ENCODE measurements around the gene POLR1B. TPM values are rescaled to one million over a fixed set of nuclear protein-coding genes. Genes with fewer than 3 reads are reported as not detected.
"Not testable (repeated sequence)": the region's sequence is repeated elsewhere in the genome, so short reads cannot be mapped to it uniquely, and the experiment has no call there.

POLR1B gene
- total RNA-seq, 1 experiment from 2014 or later = 83.6 TPM

GRCh38 chr2:112534826-112535225 is 7.4 kb upstream of the POLR1B start:
- H3K9me3 Mint-ChIP-seq = no peaks in the 10 kb centered on the region
- H3K14ac ChIP-seq (ENCODE audit: insufficient read depth, low read length) = no peak overlapping the region
- WGBS (ENCODE audit: extremely low coverage, insufficient read length, low lambda C conversion rate) = no CpG with 5 or more reads among the region's 1 CpG

GRCh38 chr2:112536665-112537064 is 5.6 kb upstream of the POLR1B start:
- not testable (repeated sequence) for H2BK5ac ChIP-seq (ENCODE audit: insufficient read length, low read length); H2AK5ac ChIP-seq (ENCODE audit: insufficient read length, low read length); H3K9ac ChIP-seq (ENCODE audit: extremely low read depth, insufficient read length, low read length); H4K8ac ChIP-seq (replicated peaks; ENCODE audit: insufficient read length, low read depth, low read length); H3K4me1 ChIP-seq (ENCODE audit: insufficient read depth, low read length); H3K27me3 ChIP-seq (ENCODE audit: insufficient read depth, low read length); H3K56ac ChIP-seq (ENCODE audit: insufficient read length, low read depth, low read length); DNase-seq; H3K14ac ChIP-seq (ENCODE audit: insufficient read depth, low read length); H3K27ac Mint-ChIP-seq; H2AFZ ChIP-seq (ENCODE audit: low read length); H3K23ac ChIP-seq (ENCODE audit: insufficient read length, low read depth, low read length); H3K36me3 Mint-ChIP-seq (ENCODE audit: insufficient read depth in 1 of 3, low read depth in 3 of 3); H2BK15ac ChIP-seq (ENCODE audit: low read depth, low read length); H2BK20ac ChIP-seq (ENCODE audit: low read depth, low read length, poor library complexity, severe bottlenecking); H4K5ac ChIP-seq (ENCODE audit: insufficient read length, low read depth, low read length); H3K4me2 ChIP-seq (ENCODE audit: insufficient read depth, insufficient read length, low read length); H4K91ac ChIP-seq (ENCODE audit: insufficient read length, low read depth, low read length); H2BK12ac ChIP-seq (ENCODE audit: insufficient read length, low read depth, low read length); H3T11ph ChIP-seq (ENCODE audit: low read length); H3K9me3 Mint-ChIP-seq; H3K27ac ChIP-seq (ENCODE audit: insufficient read length, low read depth, low read length); H3K79me2 ChIP-seq (ENCODE audit: insufficient read depth, low read length); H2BK120ac ChIP-seq (ENCODE audit: low read depth, low read length, poor library complexity, severe bottlenecking); H3K9me3 ChIP-seq (ENCODE audit: control insufficient read depth, low read depth, low read length); H3K27me3 Mint-ChIP-seq (ENCODE audit: low read depth); H3K4ac ChIP-seq (ENCODE audit: low read depth, low read length); H4K20me1 ChIP-seq (ENCODE audit: control insufficient read depth, insufficient read depth, insufficient read length); H3K18ac ChIP-seq (ENCODE audit: insufficient read length, low read depth, low read length); H3K79me1 ChIP-seq (ENCODE audit: insufficient read depth, low read depth, low read length, poor library complexity, severe bottlenecking); H3K4me1 Mint-ChIP-seq; H3K4me3 Mint-ChIP-seq; H3K23me2 ChIP-seq (ENCODE audit: insufficient read length, low read depth, low read length, poor library complexity, severe bottlenecking)

More at GRCh38 chr2:112534826-112535225, 7.4 kb upstream of the POLR1B start:
- Histone ChIP-seq H2AFZ (ENCODE audit: low read length) (no peak overlapping the region), H2BK20ac (ENCODE audit: low read depth, low read length, poor library complexity, severe bottlenecking) (no peak overlapping the region), H3K23me2 (ENCODE audit: insufficient read length, low read depth, low read length, poor library complexity, severe bottlenecking) (no peaks in the 10 kb centered on the region), H3T11ph (ENCODE audit: low read length) (no peak overlapping the region), H4K8ac (replicated peaks; ENCODE audit: insufficient read length, low read depth, low read length) (no peak overlapping the region), H4K20me1 (ENCODE audit: control insufficient read depth, insufficient read depth, insufficient read length) (no peaks in the 10 kb centered on the region), H2BK5ac (ENCODE audit: insufficient read length, low read length) (no peak overlapping the region), H3K79me1 (ENCODE audit: insufficient read depth, low read depth, low read length, poor library complexity, severe bottlenecking) (no peaks in the 10 kb centered on the region), H3K9me3 (ENCODE audit: control insufficient read depth, low read depth, low read length) (no peaks in the 10 kb centered on the region), H3K18ac (ENCODE audit: insufficient read length, low read depth, low read length) (no peak overlapping the region), H2BK15ac (ENCODE audit: low read depth, low read length) (no peak overlapping the region), H4K5ac (ENCODE audit: insufficient read length, low read depth, low read length) (no peak overlapping the region), H3K79me2 (ENCODE audit: insufficient read depth, low read length) (no peaks in the 10 kb centered on the region), H3K27ac (ENCODE audit: insufficient read length, low read depth, low read length) (no peak overlapping the region), H2BK120ac (ENCODE audit: low read depth, low read length, poor library complexity, severe bottlenecking) (no peak overlapping the region), H4K91ac (ENCODE audit: insufficient read length, low read depth, low read length) (no peak overlapping the region), H3K23ac (ENCODE audit: insufficient read length, low read depth, low read length) (no peak overlapping the region), H3K56ac (ENCODE audit: insufficient read length, low read depth, low read length) (no peak overlapping the region), H3K4me2 (ENCODE audit: insufficient read depth, insufficient read length, low read length) (no peak overlapping the region), H3K4me1 (ENCODE audit: insufficient read depth, low read length) (no peaks in the 10 kb centered on the region), H3K9ac (ENCODE audit: extremely low read depth, insufficient read length, low read length) (no peak overlapping the region), H3K27me3 (ENCODE audit: insufficient read depth, low read length) (no peaks in the 10 kb centered on the region), H2AK5ac (ENCODE audit: insufficient read length, low read length) (no peak overlapping the region), H2BK12ac (ENCODE audit: insufficient read length, low read depth, low read length) (no peak overlapping the region), H3K4ac (ENCODE audit: low read depth, low read length) (no peak overlapping the region)
- no peaks in the 10 kb centered on the region for H3K4me1 Mint-ChIP-seq
- no peak overlapping the region for H3K4me3 Mint-ChIP-seq
- DNase-seq = no peak
- peaks cover 10 to 22% (median 19%) of the 10 kb centered on the region in 3 experiments; a peak in 6 of 7 replicates for H3K36me3 Mint-ChIP-seq (ENCODE audit: insufficient read depth in 1 of 3, low read depth in 3 of 3)
- TF ChIP-seq CTCF (conservative IDR thresholded peaks at IDR 0.05) = no peak
- 0 out of 7 replicates have a peak overlapping the region, but pooled peaks of 1 of the 3 experiments have one; percentile 29 for H3K27ac Mint-ChIP-seq
- no peaks in the 10 kb centered on the region; the same call in 1 of the 2 replicates for H3K27me3 Mint-ChIP-seq (ENCODE audit: low read depth)

Data from H9 (cell line).